Measurements from ENCODE around the gene F10.

Gene F10

DNA sequence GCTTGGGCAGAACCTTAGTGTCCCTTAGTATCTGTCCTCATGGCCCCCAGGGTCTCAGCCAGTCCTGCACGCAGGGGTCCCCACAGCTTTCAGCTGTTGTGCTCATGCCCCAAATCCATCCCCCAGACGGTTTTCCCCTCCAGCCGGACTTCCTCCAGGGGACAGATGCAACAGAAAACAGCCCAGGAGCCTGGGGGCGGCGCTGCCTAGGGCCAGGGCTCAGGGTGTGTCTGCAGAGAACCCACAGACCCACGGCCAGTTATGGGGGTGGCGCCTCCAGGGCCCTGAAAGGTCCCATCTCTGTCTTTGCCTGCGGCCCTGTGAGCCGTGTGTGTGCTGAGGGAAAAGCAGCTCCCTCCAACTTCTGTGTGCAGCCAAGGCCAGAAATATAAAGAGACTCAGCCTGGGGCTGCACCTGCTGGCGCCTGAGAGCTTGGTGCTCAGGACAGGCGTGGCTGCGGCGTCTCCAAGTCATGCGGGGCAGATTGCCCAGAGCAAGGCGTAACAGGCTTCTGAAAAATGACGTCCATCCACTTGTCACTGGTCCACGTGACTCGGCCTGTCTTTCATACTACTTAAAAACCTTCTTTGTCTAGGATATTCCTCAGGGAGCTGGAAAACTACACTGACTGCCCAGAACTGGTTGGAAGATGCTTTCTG lies 39.1 kb upstream of the F10 start:
- DNase-seq (ENCODE audit: low read depth in 1 of 2, low spot score in 1 of 2): no peak
- H3K27me3 ChIP-seq (ENCODE audit: insufficient read depth, poor library complexity, severe bottlenecking): no peaks in the 10 kb centered on the region
- no peak overlapping the region for H3K4me3 ChIP-seq (replicated peaks; ENCODE audit: insufficient read depth, low read length)
- TF ChIP-seq, protein P1, sequence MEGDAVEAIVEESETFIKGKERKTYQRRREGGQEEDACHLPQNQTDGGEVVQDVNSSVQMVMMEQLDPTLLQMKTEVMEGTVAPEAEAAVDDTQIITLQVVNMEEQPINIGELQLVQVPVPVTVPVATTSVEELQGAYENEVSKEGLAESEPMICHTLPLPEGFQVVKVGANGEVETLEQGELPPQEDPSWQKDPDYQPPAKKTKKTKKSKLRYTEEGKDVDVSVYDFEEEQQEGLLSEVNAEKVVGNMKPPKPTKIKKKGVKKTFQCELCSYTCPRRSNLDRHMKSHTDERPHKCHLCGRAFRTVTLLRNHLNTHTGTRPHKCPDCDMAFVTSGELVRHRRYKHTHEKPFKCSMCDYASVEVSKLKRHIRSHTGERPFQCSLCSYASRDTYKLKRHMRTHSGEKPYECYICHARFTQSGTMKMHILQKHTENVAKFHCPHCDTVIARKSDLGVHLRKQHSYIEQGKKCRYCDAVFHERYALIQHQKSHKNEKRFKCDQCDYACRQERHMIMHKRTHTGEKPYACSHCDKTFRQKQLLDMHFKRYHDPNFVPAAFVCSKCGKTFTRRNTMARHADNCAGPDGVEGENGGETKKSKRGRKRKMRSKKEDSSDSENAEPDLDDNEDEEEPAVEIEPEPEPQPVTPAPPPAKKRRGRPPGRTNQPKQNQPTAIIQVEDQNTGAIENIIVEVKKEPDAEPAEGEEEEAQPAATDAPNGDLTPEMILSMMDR (IDR thresholded peaks at IDR 0.05; ENCODE audit: insufficient read depth, low read length): no peak
- TF ChIP-seq SPI1 (IDR thresholded peaks at IDR 0.05; ENCODE audit: borderline replicate concordance, low read depth): no peak
- TF ChIP-seq GABPA (IDR thresholded peaks at IDR 0.05; ENCODE audit: low read depth): no peak
- TF ChIP-seq POLR2AphosphoS5 (IDR thresholded peaks at IDR 0.05; ENCODE audit: low read depth): no peak
- no peak for TF ChIP-seq REST (IDR thresholded peaks at IDR 0.05; ENCODE audit: insufficient replicate concordance, low read depth)
- no peak overlapping the region for H3K27ac ChIP-seq (replicated peaks)

DNA sequence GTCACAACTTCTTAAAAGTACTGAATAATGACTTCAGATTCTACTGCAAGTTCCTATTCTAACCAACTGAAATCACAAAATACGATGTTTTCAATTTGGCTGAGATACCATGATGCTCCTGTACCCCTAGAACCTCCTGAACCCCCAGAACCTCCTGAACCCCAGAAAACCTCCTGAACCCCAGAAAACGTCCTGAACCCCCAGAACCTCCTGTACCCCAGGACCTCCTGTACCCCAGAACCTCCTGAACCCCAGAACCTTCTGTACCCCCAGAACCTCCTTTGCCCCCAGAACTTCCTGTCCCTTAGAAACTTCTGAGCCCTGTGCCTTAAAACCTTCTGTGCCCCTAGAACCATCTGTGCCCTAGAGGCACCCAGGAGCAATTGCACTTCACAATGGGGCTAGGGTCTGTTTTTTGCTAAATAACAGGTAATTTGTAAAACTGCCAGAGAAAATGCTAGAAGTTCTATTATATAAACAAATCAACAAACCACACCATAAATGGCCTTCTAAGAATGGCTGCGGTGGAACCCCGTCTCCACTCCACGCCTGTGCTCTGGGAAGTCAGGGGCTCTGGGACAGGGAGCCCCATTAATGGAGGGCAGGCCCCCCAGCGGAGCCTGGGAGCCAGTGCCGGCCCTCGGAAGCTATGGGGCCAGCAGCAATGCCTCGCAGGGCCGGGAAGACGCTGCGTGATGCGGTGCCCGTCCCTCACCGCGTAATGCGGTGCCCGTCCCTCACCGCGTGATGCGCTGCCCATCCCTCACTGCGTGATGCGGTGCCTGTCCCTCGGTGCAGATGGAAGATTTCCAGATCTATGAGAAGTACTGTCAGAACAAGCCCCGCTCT lies 38.3 kb upstream of the F10 start:
- no peak for TF ChIP-seq REST (IDR thresholded peaks at IDR 0.05; ENCODE audit: insufficient replicate concordance, low read depth)
- TF ChIP-seq POLR2AphosphoS5 (IDR thresholded peaks at IDR 0.05; ENCODE audit: low read depth): no peak
- TF ChIP-seq SPI1 (IDR thresholded peaks at IDR 0.05; ENCODE audit: borderline replicate concordance, low read depth): no peak
- TF ChIP-seq, protein P1 (IDR thresholded peaks at IDR 0.05; ENCODE audit: insufficient read depth, low read length): no peak
- no peak for TF ChIP-seq GABPA (IDR thresholded peaks at IDR 0.05; ENCODE audit: low read depth)
- Histone ChIP-seq H3K27ac (replicated peaks) (no peak overlapping the region), H3K4me3 (replicated peaks; ENCODE audit: insufficient read depth, low read length) (no peak overlapping the region), H3K27me3 (ENCODE audit: insufficient read depth, poor library complexity, severe bottlenecking) (no peaks in the 10 kb centered on the region)
- no peak for DNase-seq (ENCODE audit: low read depth in 1 of 2, low spot score in 1 of 2)

DNA sequence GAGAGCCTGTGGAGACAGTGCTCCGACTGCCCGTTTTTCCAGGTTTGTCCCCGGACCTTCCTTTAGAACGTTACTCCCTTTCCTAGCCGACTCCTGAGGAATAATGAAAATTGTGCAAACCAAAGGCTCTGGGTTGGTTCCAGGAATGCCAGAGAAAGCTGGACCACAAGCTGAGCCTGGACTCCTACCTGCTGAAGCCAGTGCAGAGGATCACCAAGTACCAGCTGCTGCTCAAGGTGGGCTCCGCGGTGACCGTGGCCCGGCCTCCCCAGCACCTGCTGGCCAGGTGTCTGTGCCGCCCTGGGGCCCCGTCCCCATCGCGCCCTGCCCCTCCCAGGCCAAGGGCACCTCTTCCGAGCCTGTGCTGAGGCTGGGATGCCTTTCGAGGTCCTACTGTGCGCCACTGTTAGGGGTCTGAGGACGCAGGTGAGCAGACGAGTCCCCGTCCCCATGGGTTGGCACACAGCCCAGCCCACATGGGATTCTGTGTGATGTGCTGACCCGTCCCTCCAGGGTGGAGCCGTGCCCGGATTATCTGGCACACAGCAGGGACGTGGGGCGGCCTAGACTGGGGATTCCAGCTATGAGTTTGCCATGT lies 37.6 kb upstream of the F10 start:
- no peak for DNase-seq (ENCODE audit: low read depth in 1 of 2, low spot score in 1 of 2)
- no peak overlapping the region for H3K27ac ChIP-seq (replicated peaks)
- H3K27me3 ChIP-seq (ENCODE audit: insufficient read depth, poor library complexity, severe bottlenecking): no peaks in the 10 kb centered on the region
- TF ChIP-seq REST (IDR thresholded peaks at IDR 0.05; ENCODE audit: insufficient replicate concordance, low read depth) (no peak), GABPA (IDR thresholded peaks at IDR 0.05; ENCODE audit: low read depth) (no peak), SPI1 (IDR thresholded peaks at IDR 0.05; ENCODE audit: borderline replicate concordance, low read depth) (no peak), POLR2AphosphoS5 (IDR thresholded peaks at IDR 0.05; ENCODE audit: low read depth) (no peak)
- TF ChIP-seq, protein P1 (IDR thresholded peaks at IDR 0.05; ENCODE audit: insufficient read depth, low read length): no peak
- no peak overlapping the region for H3K4me3 ChIP-seq (replicated peaks; ENCODE audit: insufficient read depth, low read length)
